GM12873 (cell line): ENCODE data around the gene HOATZ.

ENCODE experiments used
- CTCF ChIP-seq: IDR thresholded peaks from 2 replicates; pipeline ENCODE4 v1.5.1; 2012; ENCODE audit warnings: low read depth, mild to moderate bottlenecking, moderate library complexity, low read length, control low read depth; ENCODE audit not compliant: insufficient read depth; ENCODE audit errors: missing control alignments

Gene HOATZ

GRCh38 chr11:111502611-111503010 lies 12.0 kb upstream of the HOATZ start:
- TF ChIP-seq CTCF, result no peak

GRCh38 chr11:111510311-111510710 lies 4.3 kb upstream of the HOATZ start:
- TF ChIP-seq CTCF, result no peak

GRCh38 chr11:111512296-111513239 lies 2.0 kb upstream of the HOATZ start, which contains the start of gene BTG4:
Gene BTG4, minus strand, starts transcription at chr11:111512386. Its CDS starts 13,610 bp downstream, at chr11:111498776.
- no peak for TF ChIP-seq CTCF

- no peak for TF ChIP-seq CTCF
Measured at GRCh38 chr11:111513240-111513605, 1.4 kb upstream of the HOATZ start.

- no peak for TF ChIP-seq CTCF
Measured at GRCh38 chr11:111515591-111515990, 1.0 kb downstream of the HOATZ start.

GRCh38 chr11:111518668-111519067 lies 4.1 kb downstream of the HOATZ start:
- TF ChIP-seq CTCF, result no peak

GRCh38 chr11:111520560-111520959 lies 6.0 kb downstream of the HOATZ start:
- no peak for TF ChIP-seq CTCF
